ENCODE measurements around the gene ZNF780A.

The ZNF780A gene

DNA sequence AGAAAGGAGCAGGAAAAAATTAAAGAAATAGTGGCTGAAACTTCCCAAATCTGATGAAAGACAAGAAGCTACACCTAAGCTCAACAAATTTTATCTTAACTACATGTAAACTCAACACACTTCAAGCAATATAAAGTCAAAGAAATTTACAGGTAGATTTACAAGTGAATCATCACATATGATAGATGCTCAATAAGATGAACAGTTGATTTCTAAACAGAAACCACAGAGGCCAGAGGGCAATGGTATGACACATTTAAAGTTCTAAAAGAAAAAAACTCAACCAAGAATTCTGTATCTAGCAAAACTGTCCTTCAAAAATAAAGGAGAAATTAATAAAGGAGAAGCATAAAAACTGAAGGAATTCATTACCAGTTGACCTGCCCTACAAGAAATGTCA is 39.3 kb upstream of the ZNF780A start:
- no peak for TF ChIP-seq RAD21 (IDR thresholded peaks at IDR 0.05; ENCODE audit: low read depth)
- TF ChIP-seq, protein P1, sequence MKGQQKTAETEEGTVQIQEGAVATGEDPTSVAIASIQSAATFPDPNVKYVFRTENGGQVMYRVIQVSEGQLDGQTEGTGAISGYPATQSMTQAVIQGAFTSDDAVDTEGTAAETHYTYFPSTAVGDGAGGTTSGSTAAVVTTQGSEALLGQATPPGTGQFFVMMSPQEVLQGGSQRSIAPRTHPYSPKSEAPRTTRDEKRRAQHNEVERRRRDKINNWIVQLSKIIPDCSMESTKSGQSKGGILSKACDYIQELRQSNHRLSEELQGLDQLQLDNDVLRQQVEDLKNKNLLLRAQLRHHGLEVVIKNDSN (IDR thresholded peaks at IDR 0.05) = no peak
- TF ChIP-seq EGR1 (IDR thresholded peaks at IDR 0.05) = no peak
- TF ChIP-seq EP300 (IDR thresholded peaks at IDR 0.05; ENCODE audit: borderline replicate concordance) = no peak
- TF ChIP-seq CREB1 (IDR thresholded peaks at IDR 0.05; ENCODE audit: low read depth) = no peak
- TF ChIP-seq MAX (IDR thresholded peaks at IDR 0.05) = no peak
- TF ChIP-seq ZBTB7A (IDR thresholded peaks at IDR 0.05; ENCODE audit: low read depth) = no peak
- TF ChIP-seq YY1 (IDR thresholded peaks at IDR 0.05; ENCODE audit: low read depth) = no peak
- no peak for TF ChIP-seq TAF1 (IDR thresholded peaks at IDR 0.05; ENCODE audit: low read depth)
- no peak for TF ChIP-seq TCF12 (IDR thresholded peaks at IDR 0.05; ENCODE audit: low read depth)
- TF ChIP-seq TEAD4 (IDR thresholded peaks at IDR 0.05) = no peak
- TF ChIP-seq REST (IDR thresholded peaks at IDR 0.05; ENCODE audit: low read depth) = no peak
- no peak for TF ChIP-seq CEBPB (IDR thresholded peaks at IDR 0.05)
- TF ChIP-seq NFIC (IDR thresholded peaks at IDR 0.05) = no peak

DNA sequence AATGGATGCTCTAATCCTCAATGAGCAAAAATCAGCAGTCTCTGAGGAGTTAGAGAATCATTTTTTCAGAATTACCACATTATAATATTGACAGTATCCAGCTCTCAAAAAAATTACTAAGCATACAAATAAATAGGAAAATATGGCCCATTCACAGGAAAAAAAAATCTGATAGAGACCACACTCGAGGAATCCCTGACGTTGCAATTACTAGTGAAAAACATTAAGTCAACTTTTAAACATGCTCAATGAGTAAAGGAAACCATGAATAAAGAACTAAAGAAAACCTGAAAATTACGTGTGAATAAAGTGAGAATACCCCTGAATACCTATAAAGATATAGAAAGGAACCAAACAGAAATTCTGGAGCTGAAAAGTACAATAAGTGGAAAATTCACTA is 38.7 kb upstream of the ZNF780A start:
- TF ChIP-seq ZBTB7A (IDR thresholded peaks at IDR 0.05; ENCODE audit: low read depth) = no peak
- TF ChIP-seq, protein P1 (IDR thresholded peaks at IDR 0.05) = no peak
- no peak for TF ChIP-seq TEAD4 (IDR thresholded peaks at IDR 0.05)

GRCh38 chr19:40128991-40129390 is 38.2 kb upstream of the ZNF780A start:
- no peak for TF ChIP-seq CEBPB (IDR thresholded peaks at IDR 0.05)
- TF ChIP-seq YY1 (IDR thresholded peaks at IDR 0.05; ENCODE audit: low read depth) = no peak
- no peak for TF ChIP-seq ZBTB7A (IDR thresholded peaks at IDR 0.05; ENCODE audit: low read depth)
- TF ChIP-seq EGR1 (IDR thresholded peaks at IDR 0.05) = no peak
- TF ChIP-seq REST (IDR thresholded peaks at IDR 0.05; ENCODE audit: low read depth) = no peak
- no peak for TF ChIP-seq TAF1 (IDR thresholded peaks at IDR 0.05; ENCODE audit: low read depth)
- no peak for TF ChIP-seq TEAD4 (IDR thresholded peaks at IDR 0.05)
- TF ChIP-seq NFIC (IDR thresholded peaks at IDR 0.05) = no peak
- no peak for TF ChIP-seq FOXM1 (IDR thresholded peaks at IDR 0.05; ENCODE audit: borderline replicate concordance, low read depth)
- TF ChIP-seq, protein P1 (IDR thresholded peaks at IDR 0.05) = no peak
- no peak for TF ChIP-seq RAD21 (IDR thresholded peaks at IDR 0.05; ENCODE audit: low read depth)
- no peak for TF ChIP-seq TCF12 (IDR thresholded peaks at IDR 0.05; ENCODE audit: low read depth)
- TF ChIP-seq CREB1 (IDR thresholded peaks at IDR 0.05; ENCODE audit: low read depth) = no peak
- TF ChIP-seq MAX (IDR thresholded peaks at IDR 0.05) = no peak

DNA sequence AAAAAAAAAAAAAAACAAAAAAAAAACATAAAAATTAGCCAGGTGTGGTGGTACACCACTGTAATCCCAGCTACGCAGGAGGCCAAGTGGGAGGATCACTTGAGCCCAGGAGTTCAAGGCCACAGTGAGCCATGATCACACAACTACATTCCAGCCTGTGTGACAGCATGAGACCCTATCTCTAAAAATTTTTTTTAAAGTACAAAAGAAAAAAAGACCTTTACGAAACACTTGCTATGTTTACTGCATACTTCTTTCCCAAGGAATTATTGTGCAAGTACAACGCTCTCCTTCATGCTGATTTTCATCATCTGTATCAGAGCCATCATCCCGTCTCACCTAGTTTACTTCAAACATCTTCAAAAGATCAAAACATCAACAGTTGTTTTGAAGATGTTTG is 28.6 kb upstream of the ZNF780A start:
- no peak for TF ChIP-seq ZBTB7A (IDR thresholded peaks at IDR 0.05; ENCODE audit: low read depth)
- no peak for TF ChIP-seq MAX (IDR thresholded peaks at IDR 0.05)
- no peak for TF ChIP-seq EGR1 (IDR thresholded peaks at IDR 0.05)
- TF ChIP-seq, protein P1 (IDR thresholded peaks at IDR 0.05) = no peak
- no peak for TF ChIP-seq RAD21 (IDR thresholded peaks at IDR 0.05; ENCODE audit: low read depth)
- no peak for TF ChIP-seq EP300 (IDR thresholded peaks at IDR 0.05; ENCODE audit: borderline replicate concordance)
- no peak for TF ChIP-seq CEBPB (IDR thresholded peaks at IDR 0.05)
- TF ChIP-seq YY1 (IDR thresholded peaks at IDR 0.05; ENCODE audit: low read depth) = no peak
- TF ChIP-seq CREB1 (IDR thresholded peaks at IDR 0.05; ENCODE audit: low read depth) = no peak
- TF ChIP-seq TAF1 (IDR thresholded peaks at IDR 0.05; ENCODE audit: low read depth) = no peak
- TF ChIP-seq TEAD4 (IDR thresholded peaks at IDR 0.05) = no peak
- no peak for TF ChIP-seq NFIC (IDR thresholded peaks at IDR 0.05)
- TF ChIP-seq FOXM1 (IDR thresholded peaks at IDR 0.05; ENCODE audit: borderline replicate concordance, low read depth) = no peak
- TF ChIP-seq TCF12 (IDR thresholded peaks at IDR 0.05; ENCODE audit: low read depth) = no peak
- TF ChIP-seq REST (IDR thresholded peaks at IDR 0.05; ENCODE audit: low read depth) = no peak
